Karpas-422 (cell line): Measurements from ENCODE around the gene TUSC2. TPM values are rescaled to one million over a fixed set of nuclear protein-coding genes. Genes with fewer than 3 reads are reported as not detected.

Experiments
- DNase-seq: peaks from one replicate; pipeline ENCODE4 v3.0.0-alpha.2; 2015
- H2AFZ ChIP-seq: fragments of 200-600 bp; sonication (generic); 2 replicates; pipeline ENCODE4 v1.6.1; 2014; ENCODE audit warnings: antibody characterized with exemption, low read length, mixed read lengths
- H3K27ac ChIP-seq: fragments of 200-600 bp; sonication (generic); 2 replicates; pipeline ENCODE4 v1.5.1; 2014; ENCODE audit warnings: mild to moderate bottlenecking, low read length, moderate library complexity
- H3K27me3 ChIP-seq: fragments of 200-600 bp; sonication (generic); 2 replicates; pipeline ENCODE4 v1.6.1; 2014; ENCODE audit warnings: low read length, mixed read lengths
- H3K36me3 ChIP-seq: fragments of 200-600 bp; sonication (generic); 2 replicates; pipeline ENCODE4 v1.6.1; 2014; ENCODE audit warnings: low read length, mixed read lengths; ENCODE audit not compliant: insufficient read depth
- H3K4me1 ChIP-seq: fragments of 200-600 bp; sonication (generic); 2 replicates; pipeline ENCODE4 v1.6.1; 2014; ENCODE audit warnings: mild to moderate bottlenecking, low read length, mixed read lengths
- H3K4me2 ChIP-seq: fragments of 200-600 bp; sonication (generic); 2 replicates; pipeline ENCODE4 v1.6.1; 2014; ENCODE audit warnings: low read length, low read depth, mild to moderate bottlenecking; ENCODE audit not compliant: poor library complexity, severe bottlenecking
- H3K4me3 ChIP-seq: fragments of 200-600 bp; sonication (generic); 2 replicates; pipeline ENCODE4 v1.5.1; 2014; ENCODE audit warnings: mild to moderate bottlenecking, antibody characterized with exemption, low read length, mixed read lengths
- H3K79me2 ChIP-seq: fragments of 200-600 bp; sonication (generic); 2 replicates; pipeline ENCODE4 v1.6.1; 2014; ENCODE audit warnings: mild to moderate bottlenecking, low read length, mixed read lengths
- H3K9ac ChIP-seq: fragments of 200-600 bp; sonication (generic); 2 replicates; pipeline ENCODE4 v1.6.0; 2014; ENCODE audit warnings: low read length
- H3K9me2 ChIP-seq: fragments of 200-600 bp; sonication (generic), shearing (Covaris generic); replicated peaks from 2 replicates; pipeline ENCODE4 v1.6.0; 2014; ENCODE audit warnings: mild to moderate bottlenecking, low read length, moderate library complexity; ENCODE audit not compliant: insufficient read depth
- H3K9me3 ChIP-seq: fragments of 300-700, 200-600 bp; sonication (generic); 2 replicates; pipeline ENCODE4 v1.6.1; 2014; ENCODE audit warnings: low read length, mixed read lengths
- H4K20me1 ChIP-seq: fragments of 200-600 bp; sonication (generic); 2 replicates; pipeline ENCODE4 v1.6.1; 2014; ENCODE audit warnings: mild to moderate bottlenecking, antibody characterized with exemption, low read length, low read depth; ENCODE audit not compliant: insufficient read depth
- total RNA-seq: library from RNA; depleted of rRNA; stranded (reverse); fragments of >200 nt; shearing (Covaris generic); gene quantifications from 2 replicates; pipeline ENCODE4 v1.2.3, GENCODE V29; 2014; ENCODE audit warnings: low replicate concordance

TUSC2 gene
- total RNA-seq, 1 experiment from 2014 or later, result 38.1 TPM

GRCh38 chr3:50295553-50296431 lies 32.2 kb downstream of the TUSC2 start:
- H3K9me2 ChIP-seq, result no peaks in the 10 kb centered on the region
- no peak overlapping the region for H3K9ac ChIP-seq
- DNase-seq, result no peak
- no peaks in the 10 kb centered on the region for H4K20me1 ChIP-seq
- H3K4me1 ChIP-seq, result peaks cover 34% of the 10 kb centered on the region
- peaks cover 21% of the 10 kb centered on the region for H3K79me2 ChIP-seq
- H3K36me3 ChIP-seq, result no peaks in the 10 kb centered on the region
- no peaks in the 10 kb centered on the region for H3K27me3 ChIP-seq
- H3K27ac ChIP-seq, result no peak overlapping the region
- H3K9me3 ChIP-seq, result no peaks in the 10 kb centered on the region
- H2AFZ ChIP-seq, result no peak overlapping the region
- H3K4me3 ChIP-seq, result no peak overlapping the region
- no peak overlapping the region for H3K4me2 ChIP-seq

GRCh38 chr3:50294492-50295403 lies 33.3 kb downstream of the TUSC2 start:
- Histone ChIP-seq H3K4me1 (peaks cover 30% of the 10 kb centered on the region), H3K27me3 (no peaks in the 10 kb centered on the region), H4K20me1 (no peaks in the 10 kb centered on the region), H3K9me3 (no peaks in the 10 kb centered on the region), H3K9me2 (no peaks in the 10 kb centered on the region), H3K4me2 (no peak overlapping the region), H3K27ac (no peak overlapping the region), H3K79me2 (peaks cover 31% of the 10 kb centered on the region), H3K4me3 (no peak overlapping the region), H3K9ac (no peak overlapping the region), H2AFZ (no peak overlapping the region), H3K36me3 (peaks cover 8% of the 10 kb centered on the region; the same call in 1 of the 2 replicates)
- DNase-seq, result no peak

GRCh38 chr3:50294089-50294488 lies 33.9 kb downstream of the TUSC2 start:
- Histone ChIP-seq H3K9me2 (no peaks in the 10 kb centered on the region), H3K9me3 (no peaks in the 10 kb centered on the region), H3K4me2 (no peak overlapping the region), H3K36me3 (peaks cover 12% of the 10 kb centered on the region; the same call in 1 of the 2 replicates), H3K79me2 (peaks cover 31% of the 10 kb centered on the region), H3K4me3 (no peak overlapping the region), H3K27me3 (no peaks in the 10 kb centered on the region), H3K27ac (no peak overlapping the region), H3K4me1 (peaks cover 28% of the 10 kb centered on the region), H3K9ac (no peak overlapping the region), H4K20me1 (no peaks in the 10 kb centered on the region), H2AFZ (no peak overlapping the region)
- DNase-seq, result no peak

- peak overlapping the region; percentile 81 for H3K4me2 ChIP-seq
- no peak for DNase-seq
- H3K9me2 ChIP-seq, result no peaks in the 10 kb centered on the region
- H3K9me3 ChIP-seq, result no peaks in the 10 kb centered on the region
- H3K27ac ChIP-seq, result peak overlapping the region; percentile 60
- H2AFZ ChIP-seq, result no peak overlapping the region
- peaks cover 24% of the 10 kb centered on the region for H3K4me1 ChIP-seq
- peaks cover 27% of the 10 kb centered on the region for H3K79me2 ChIP-seq
- no peaks in the 10 kb centered on the region for H3K27me3 ChIP-seq
- H3K9ac ChIP-seq, result peak overlapping the region; percentile 97
- no peaks in the 10 kb centered on the region for H4K20me1 ChIP-seq
- H3K36me3 ChIP-seq, result peaks cover 19% of the 10 kb centered on the region; the same call in 1 of the 2 replicates
- H3K4me3 ChIP-seq, result peak overlapping the region; percentile 99
Observed at GRCh38 chr3:50293079-50293801, 34.8 kb downstream of the TUSC2 start.

- Histone ChIP-seq H2AFZ (peak within 1 kb of the TSS; percentile 52; the same call in 1 of the 2 replicates), H3K4me1 (peaks cover 18% of the 10 kb centered on the region), H3K4me3 (peak within 1 kb of the TSS; percentile 99), H4K20me1 (0 out of 2 replicates have a peak, but pooled peaks cover 1% of the 10 kb centered on the region), H3K9me3 (no peaks in the 10 kb centered on the region), H3K27ac (peak within 1 kb of the TSS; percentile 60), H3K9ac (peak within 1 kb of the TSS; percentile 97), H3K36me3 (peaks cover 20% of the 10 kb centered on the region; the same call in 1 of the 2 replicates), H3K27me3 (no peaks in the 10 kb centered on the region), H3K9me2 (no peaks in the 10 kb centered on the region), H3K79me2 (peaks cover 24% of the 10 kb centered on the region), H3K4me2 (peak within 1 kb of the TSS; percentile 97)
- peak; percentile 98 for DNase-seq
Observed at GRCh38 chr3:50292159-50293078, 35.6 kb downstream of the TUSC2 start, which contains the start of gene IFRD2. TSS of gene IFRD2 (minus strand) at chr3:50292429. CDS start at chr3:50292274, 155 bp downstream.

GRCh38 chr3:50290161-50290641 lies 37.8 kb downstream of the TUSC2 start:
- peak overlapping the region; percentile 97 for H3K4me2 ChIP-seq
- no peak for DNase-seq
- peaks cover 27% of the 10 kb centered on the region; the same call in 1 of the 2 replicates for H3K36me3 ChIP-seq
- H2AFZ ChIP-seq, result no peak overlapping the region
- H3K4me3 ChIP-seq, result peak overlapping the region; percentile 99
- H4K20me1 ChIP-seq, result 0 out of 2 replicates have a peak, but pooled peaks cover 4% of the 10 kb centered on the region
- H3K9ac ChIP-seq, result peak overlapping the region; percentile 97; the same call in 1 of the 2 replicates
- H3K27me3 ChIP-seq, result no peaks in the 10 kb centered on the region
- H3K27ac ChIP-seq, result no peak overlapping the region
- peaks cover 18% of the 10 kb centered on the region for H3K4me1 ChIP-seq
- H3K9me3 ChIP-seq, result no peaks in the 10 kb centered on the region
- no peaks in the 10 kb centered on the region for H3K9me2 ChIP-seq
- H3K79me2 ChIP-seq, result peaks cover 24% of the 10 kb centered on the region

- H3K27me3 ChIP-seq, result no peaks in the 10 kb centered on the region
- H3K4me1 ChIP-seq, result peaks cover 18% of the 10 kb centered on the region
- no peak overlapping the region for H3K27ac ChIP-seq
- peaks cover 24% of the 10 kb centered on the region for H3K79me2 ChIP-seq
- H2AFZ ChIP-seq, result no peak overlapping the region
- no peaks in the 10 kb centered on the region for H3K9me3 ChIP-seq
- no peak for DNase-seq
- H3K9me2 ChIP-seq, result no peaks in the 10 kb centered on the region
- no peak overlapping the region for H3K9ac ChIP-seq
- H3K36me3 ChIP-seq, result peaks cover 27% of the 10 kb centered on the region; the same call in 1 of the 2 replicates
- 0 out of 2 replicates have a peak, but pooled peaks cover 4% of the 10 kb centered on the region for H4K20me1 ChIP-seq
- no peak overlapping the region for H3K4me3 ChIP-seq
- H3K4me2 ChIP-seq, result no peak overlapping the region
Observed at GRCh38 chr3:50289130-50289529, 38.9 kb downstream of the TUSC2 start.
